Loucy (cell line): Measurements from ENCODE around the gene ARMC5.
"Not testable (repeated sequence)": the region's sequence is repeated elsewhere in the genome, so short reads cannot be mapped to it uniquely, and the experiment has no call there.

ENCODE experiments used
- H2AFZ ChIP-seq: fragments of 200-600 bp; sonication (generic); 2 replicates; pipeline ENCODE4 v1.6.0; 2016; ENCODE audit warnings: antibody characterized with exemption, mild to moderate bottlenecking, low read length, moderate library complexity
- H3F3A ChIP-seq: fragments of 200-600 bp; 2 replicates; pipeline ENCODE4 v1.6.0; 2016; ENCODE audit warnings: antibody characterized with exemption, low read depth, mild to moderate bottlenecking
- H3K27me3 ChIP-seq: fragments of 200-600 bp; sonication (generic); 2 replicates; pipeline ENCODE4 v1.6.1; 2014; ENCODE audit warnings: low read length, mild to moderate bottlenecking; ENCODE audit not compliant: insufficient read depth, poor library complexity, severe bottlenecking
- H3K36me3 ChIP-seq: fragments of 200-600 bp; sonication (generic); 2 replicates; pipeline ENCODE4 v1.6.1; 2016; ENCODE audit warnings: low read length; ENCODE audit not compliant: insufficient read depth
- H3K4me1 ChIP-seq: fragments of 200-600 bp; sonication (generic); 2 replicates; pipeline ENCODE4 v1.5.1; 2014; ENCODE audit warnings: low read length, mild to moderate bottlenecking; ENCODE audit not compliant: insufficient read depth, poor library complexity, severe bottlenecking
- H3K4me2 ChIP-seq: fragments of 200-600 bp; sonication (generic); 2 replicates; pipeline ENCODE4 v1.6.0; 2014; ENCODE audit warnings: antibody characterized with exemption, low read length, low read depth, mild to moderate bottlenecking; ENCODE audit not compliant: poor library complexity, severe bottlenecking
- H3K4me3 ChIP-seq: fragments of 200-600 bp; sonication (generic); 2 replicates; pipeline ENCODE4 v1.5.1; 2014; ENCODE audit warnings: low read length, mild to moderate bottlenecking, mixed read lengths; ENCODE audit not compliant: poor library complexity, severe bottlenecking
- H3K79me2 ChIP-seq: fragments of 200-600 bp; sonication (generic); 2 replicates; pipeline ENCODE4 v1.6.1; 2014; ENCODE audit warnings: low read length; ENCODE audit not compliant: insufficient read depth
- H3K9ac ChIP-seq: fragments of 200-600 bp; sonication (generic); 2 replicates; pipeline ENCODE4 v1.6.0; 2014; ENCODE audit warnings: mild to moderate bottlenecking, low read depth, low read length, moderate library complexity; ENCODE audit not compliant: poor library complexity, severe bottlenecking
- H3K9me2 ChIP-seq: fragments of 200-600 bp; sonication (generic); replicated peaks from 2 replicates; pipeline ENCODE4 v1.6.1; 2016; ENCODE audit warnings: low read depth, low read length, mixed read lengths
- H3K9me3 ChIP-seq: fragments of 200-600 bp; sonication (generic); 2 replicates; pipeline ENCODE4 v1.6.1; 2014; ENCODE audit warnings: mild to moderate bottlenecking, antibody characterized with exemption, low read length, low read depth; ENCODE audit not compliant: insufficient read depth
- H4K20me1 ChIP-seq: fragments of 200-600 bp; sonication (generic); 2 replicates; pipeline ENCODE4 v1.6.0; 2014; ENCODE audit warnings: antibody characterized with exemption, low read length, mild to moderate bottlenecking; ENCODE audit not compliant: insufficient read depth, poor library complexity, severe bottlenecking
- EZH2phosphoT487 ChIP-seq: fragments of 200-600 bp; IDR thresholded peaks from 2 replicates; pipeline ENCODE4 v1.6.1; 2018; ENCODE audit warnings: antibody characterized with exemption, mild to moderate bottlenecking, moderate library complexity, borderline replicate concordance
- TF ChIP-seq, protein P1 (sequence below): fragments of 200-600 bp; sonication (generic); conservative IDR thresholded peaks from 2 replicates; pipeline ENCODE4 v1.5.1; 2014; ENCODE audit warnings: mild to moderate bottlenecking, antibody characterized with exemption, low read length

ARMC5 gene

DNA sequence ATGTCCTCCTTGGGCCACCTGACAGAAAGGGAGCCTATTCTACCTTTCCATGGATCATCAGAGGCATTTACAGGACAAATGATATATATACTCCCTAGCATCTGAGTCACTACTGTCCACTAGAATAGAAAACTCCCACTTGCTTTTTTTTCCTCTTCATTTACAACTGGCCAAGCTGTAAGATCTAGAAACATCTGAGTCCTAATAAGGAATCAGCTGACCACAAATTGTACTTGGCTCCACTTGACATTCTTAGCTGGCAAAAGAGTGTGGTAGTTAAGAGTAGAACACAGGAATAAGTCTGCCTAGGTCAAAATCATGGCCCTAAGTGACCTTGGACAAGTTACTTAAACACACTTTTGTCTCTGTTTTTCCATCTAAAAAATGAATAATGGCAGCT, 43.7 kb downstream of the ARMC5 start:
- H3K9ac ChIP-seq: no peak overlapping the region
- TF ChIP-seq, protein P1, sequence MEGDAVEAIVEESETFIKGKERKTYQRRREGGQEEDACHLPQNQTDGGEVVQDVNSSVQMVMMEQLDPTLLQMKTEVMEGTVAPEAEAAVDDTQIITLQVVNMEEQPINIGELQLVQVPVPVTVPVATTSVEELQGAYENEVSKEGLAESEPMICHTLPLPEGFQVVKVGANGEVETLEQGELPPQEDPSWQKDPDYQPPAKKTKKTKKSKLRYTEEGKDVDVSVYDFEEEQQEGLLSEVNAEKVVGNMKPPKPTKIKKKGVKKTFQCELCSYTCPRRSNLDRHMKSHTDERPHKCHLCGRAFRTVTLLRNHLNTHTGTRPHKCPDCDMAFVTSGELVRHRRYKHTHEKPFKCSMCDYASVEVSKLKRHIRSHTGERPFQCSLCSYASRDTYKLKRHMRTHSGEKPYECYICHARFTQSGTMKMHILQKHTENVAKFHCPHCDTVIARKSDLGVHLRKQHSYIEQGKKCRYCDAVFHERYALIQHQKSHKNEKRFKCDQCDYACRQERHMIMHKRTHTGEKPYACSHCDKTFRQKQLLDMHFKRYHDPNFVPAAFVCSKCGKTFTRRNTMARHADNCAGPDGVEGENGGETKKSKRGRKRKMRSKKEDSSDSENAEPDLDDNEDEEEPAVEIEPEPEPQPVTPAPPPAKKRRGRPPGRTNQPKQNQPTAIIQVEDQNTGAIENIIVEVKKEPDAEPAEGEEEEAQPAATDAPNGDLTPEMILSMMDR: no peak
- TF ChIP-seq EZH2phosphoT487: no peak
- peaks cover 36% of the 10 kb centered on the region for H3K4me1 ChIP-seq

GRCh38 chr16:31503555-31503954, 44.3 kb downstream of the ARMC5 start:
- H3K27me3 ChIP-seq, H3K4me3 ChIP-seq, H3K36me3 ChIP-seq, H3K4me2 ChIP-seq, H2AFZ ChIP-seq, H3K9me2 ChIP-seq, H3K9ac ChIP-seq, H3K9me3 ChIP-seq: not testable (repeated sequence)
- Histone ChIP-seq H4K20me1 (peaks cover 10% of the 10 kb centered on the region), H3K79me2 (peaks cover 30% of the 10 kb centered on the region), H3K4me1 (peaks cover 36% of the 10 kb centered on the region), H3F3A (peaks cover 10% of the 10 kb centered on the region)

More for the DNA sequence above, 43.7 kb downstream of the ARMC5 start:
- peaks cover 3% of the 10 kb centered on the region for H3K27me3 ChIP-seq
- H3K9me3 ChIP-seq: no peaks in the 10 kb centered on the region
- peaks cover 9% of the 10 kb centered on the region for H4K20me1 ChIP-seq
- peaks cover 10% of the 10 kb centered on the region for H3F3A ChIP-seq
- H3K4me2 ChIP-seq: no peak overlapping the region
- H2AFZ ChIP-seq: no peak overlapping the region
- peaks cover 25% of the 10 kb centered on the region for H3K79me2 ChIP-seq
- H3K4me3 ChIP-seq: no peak overlapping the region
- no peaks in the 10 kb centered on the region for H3K9me2 ChIP-seq
- peaks cover 8% of the 10 kb centered on the region; the same call in 1 of the 2 replicates for H3K36me3 ChIP-seq

GRCh38 chr16:31504159-31504558, 44.9 kb downstream of the ARMC5 start:
- peak overlapping the region; percentile 98 for H3K4me2 ChIP-seq
- peaks cover 5% of the 10 kb centered on the region for H3K27me3 ChIP-seq
- H2AFZ ChIP-seq: no peak overlapping the region
- H3K9ac ChIP-seq: peak overlapping the region; percentile 69
- H3K79me2 ChIP-seq: peaks cover 36% of the 10 kb centered on the region
- H3K9me3 ChIP-seq: no peaks in the 10 kb centered on the region
- H3F3A ChIP-seq: peaks cover 10% of the 10 kb centered on the region
- H3K36me3 ChIP-seq: no peaks in the 10 kb centered on the region; the same call in 1 of the 2 replicates
- no peaks in the 10 kb centered on the region for H3K9me2 ChIP-seq
- peaks cover 10% of the 10 kb centered on the region for H4K20me1 ChIP-seq
- H3K4me1 ChIP-seq: peaks cover 41% of the 10 kb centered on the region
- no peak for TF ChIP-seq EZH2phosphoT487
- TF ChIP-seq, protein P1: no peak
- no peak overlapping the region for H3K4me3 ChIP-seq

DNA sequence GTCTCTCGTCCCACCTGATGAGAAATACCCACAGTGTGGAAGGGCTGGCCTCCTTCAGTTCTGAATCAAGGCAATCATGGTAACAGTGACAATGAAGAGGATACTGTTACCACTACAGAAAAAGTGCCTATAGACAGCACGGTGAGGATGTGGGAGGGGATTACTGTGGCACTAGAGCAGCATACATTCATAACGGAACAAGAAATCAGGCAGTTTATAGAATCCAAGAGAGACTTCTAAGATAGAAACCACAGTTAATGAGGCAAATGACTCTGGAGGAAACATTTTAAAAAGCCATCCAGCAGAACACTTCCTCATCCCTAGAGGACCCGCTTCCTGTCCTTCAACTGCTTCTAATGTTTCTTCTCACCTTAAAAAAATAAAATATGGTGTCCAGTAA, 46.2 kb downstream of the ARMC5 start:
- Histone ChIP-seq H3K4me1 (peaks cover 51% of the 10 kb centered on the region), H3K4me2 (peak overlapping the region; percentile 98), H3K9me2 (no peaks in the 10 kb centered on the region), H3K79me2 (peaks cover 44% of the 10 kb centered on the region), H2AFZ (no peak overlapping the region), H3K27me3 (peaks cover 5% of the 10 kb centered on the region), H3K9ac (peak overlapping the region; percentile 99), H3K9me3 (no peaks in the 10 kb centered on the region), H4K20me1 (peaks cover 10% of the 10 kb centered on the region), H3K36me3 (no peaks in the 10 kb centered on the region), H3K4me3 (peak overlapping the region; percentile 98), H3F3A (peaks cover 10% of the 10 kb centered on the region)
- no peak for TF ChIP-seq EZH2phosphoT487
- TF ChIP-seq, protein P1: no peak
